ENCODE data around the gene PDXK.

Gene PDXK

DNA sequence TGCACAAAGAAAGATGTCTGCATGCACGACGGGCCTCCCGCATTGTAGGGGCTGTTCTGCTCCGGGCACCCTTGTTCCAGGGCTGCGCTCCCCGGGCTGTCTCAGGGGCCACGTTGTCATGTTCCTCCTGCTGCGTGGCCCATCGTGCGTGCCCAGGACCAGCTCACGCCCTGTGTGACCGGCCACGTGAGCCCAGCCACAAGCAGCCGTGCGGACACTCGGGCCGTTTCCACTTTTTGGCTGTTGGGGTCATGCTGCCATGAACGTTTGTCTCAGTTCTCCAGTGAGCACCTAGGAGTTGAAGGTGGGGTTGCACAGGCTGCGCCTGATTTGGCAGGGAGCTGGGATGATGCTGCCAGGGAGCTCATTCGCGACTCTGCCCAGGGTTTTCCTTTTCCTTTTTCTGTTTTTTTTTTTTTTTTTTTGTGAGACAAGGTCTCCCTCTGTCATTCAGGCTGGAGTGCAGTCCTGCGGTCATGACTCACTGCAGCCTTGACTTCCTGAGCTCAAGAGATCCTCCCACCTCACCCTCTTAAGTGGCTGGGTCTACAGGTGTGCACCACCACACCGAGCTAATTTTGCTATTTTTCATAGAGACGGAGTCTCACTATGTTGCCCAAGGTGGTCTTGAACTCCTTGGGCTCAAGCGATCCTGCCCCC is 17.4 kb downstream of the PDXK start:
- no peak for DNase-seq (ENCODE audit: low read depth)
- TF ChIP-seq, protein P1, sequence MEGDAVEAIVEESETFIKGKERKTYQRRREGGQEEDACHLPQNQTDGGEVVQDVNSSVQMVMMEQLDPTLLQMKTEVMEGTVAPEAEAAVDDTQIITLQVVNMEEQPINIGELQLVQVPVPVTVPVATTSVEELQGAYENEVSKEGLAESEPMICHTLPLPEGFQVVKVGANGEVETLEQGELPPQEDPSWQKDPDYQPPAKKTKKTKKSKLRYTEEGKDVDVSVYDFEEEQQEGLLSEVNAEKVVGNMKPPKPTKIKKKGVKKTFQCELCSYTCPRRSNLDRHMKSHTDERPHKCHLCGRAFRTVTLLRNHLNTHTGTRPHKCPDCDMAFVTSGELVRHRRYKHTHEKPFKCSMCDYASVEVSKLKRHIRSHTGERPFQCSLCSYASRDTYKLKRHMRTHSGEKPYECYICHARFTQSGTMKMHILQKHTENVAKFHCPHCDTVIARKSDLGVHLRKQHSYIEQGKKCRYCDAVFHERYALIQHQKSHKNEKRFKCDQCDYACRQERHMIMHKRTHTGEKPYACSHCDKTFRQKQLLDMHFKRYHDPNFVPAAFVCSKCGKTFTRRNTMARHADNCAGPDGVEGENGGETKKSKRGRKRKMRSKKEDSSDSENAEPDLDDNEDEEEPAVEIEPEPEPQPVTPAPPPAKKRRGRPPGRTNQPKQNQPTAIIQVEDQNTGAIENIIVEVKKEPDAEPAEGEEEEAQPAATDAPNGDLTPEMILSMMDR (IDR thresholded peaks at IDR 0.05; ENCODE audit: control insufficient read depth, extremely low read depth, insufficient read depth): no peak
- no peak overlapping the region for H3K4me3 ChIP-seq (ENCODE audit: low read depth, low read length)

DNA sequence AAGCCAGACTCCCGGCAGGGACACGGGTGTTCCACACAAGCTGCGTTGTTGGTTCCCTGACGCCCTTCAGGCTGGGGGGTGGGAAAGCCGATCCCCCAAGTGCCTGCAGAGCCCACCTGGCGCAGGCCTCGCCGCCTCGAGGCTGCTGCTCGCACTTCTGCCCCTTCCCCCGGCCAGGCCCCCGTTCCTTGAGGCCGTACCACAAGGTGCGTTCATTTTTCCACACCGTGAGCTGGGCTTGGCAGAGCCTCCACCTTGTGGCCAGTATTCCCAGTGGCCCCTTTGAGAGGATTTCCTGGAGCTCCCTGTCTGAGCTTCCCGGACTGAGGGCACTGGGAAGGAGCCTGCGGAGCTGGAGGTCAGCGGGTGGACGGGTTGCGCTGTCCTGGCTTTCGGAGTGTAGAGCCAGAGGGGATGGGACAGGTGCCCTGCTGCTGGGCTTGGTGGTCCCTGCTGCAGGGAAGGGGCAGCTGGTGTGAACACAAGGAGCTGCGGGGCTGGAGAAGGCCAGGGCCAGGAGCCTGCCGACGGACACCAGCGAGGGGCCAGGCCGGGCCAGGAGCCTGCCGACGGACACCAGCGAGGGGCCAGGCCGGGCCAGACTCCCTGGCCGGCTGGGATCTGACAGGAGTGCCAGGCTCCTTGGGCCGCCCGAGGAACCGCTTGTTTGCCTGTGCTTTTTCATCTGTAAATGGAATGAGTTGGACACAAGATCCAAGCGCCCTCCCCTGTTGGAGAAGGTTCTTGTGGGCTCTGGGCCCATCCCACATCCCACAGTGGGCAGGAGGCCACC is 18.4 kb downstream of the PDXK start:
- H3K4me3 ChIP-seq (ENCODE audit: low read depth, low read length): no peak overlapping the region
- TF ChIP-seq, protein P1 (IDR thresholded peaks at IDR 0.05; ENCODE audit: control insufficient read depth, extremely low read depth, insufficient read depth): no peak
- no peak for DNase-seq (ENCODE audit: low read depth)

DNA sequence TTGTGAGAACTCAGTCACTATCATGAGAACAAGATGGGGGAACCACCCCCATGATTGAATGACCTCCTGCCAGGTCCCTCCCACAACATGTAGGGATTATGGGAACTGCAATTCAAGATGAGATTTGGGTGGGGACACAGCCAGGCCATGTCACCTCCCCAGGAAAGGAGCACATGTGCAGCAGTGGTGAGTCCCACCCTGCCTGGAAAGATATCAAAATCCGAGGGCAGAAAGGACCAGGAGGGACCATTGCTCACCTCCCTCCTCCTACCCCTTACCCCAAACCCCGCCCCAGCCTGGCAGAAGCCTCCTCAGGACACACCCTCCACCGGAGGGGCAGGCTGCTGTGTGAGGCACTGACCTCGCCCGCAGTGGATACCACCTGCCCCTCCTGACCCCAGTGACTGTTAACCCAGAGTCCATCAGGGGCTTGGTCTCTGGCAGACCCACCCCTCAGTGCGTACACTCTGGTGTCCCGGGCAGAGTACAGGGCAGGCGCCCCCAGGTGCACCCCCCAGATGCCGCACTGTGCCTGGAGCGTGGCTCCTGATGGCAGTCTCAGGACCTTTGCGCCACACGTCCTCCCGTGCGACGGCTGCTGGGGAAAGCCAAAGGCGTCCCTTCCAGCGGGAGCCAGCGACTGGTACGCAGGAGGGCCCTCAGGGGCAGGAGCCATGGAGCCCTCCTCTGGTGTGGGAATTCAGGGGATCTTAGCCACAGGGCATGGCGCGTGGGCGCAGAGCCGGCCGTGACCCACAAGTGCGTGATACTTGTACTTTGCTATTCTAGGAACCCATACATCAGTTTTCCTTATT is 20.9 kb downstream of the PDXK start:
- DNase-seq (ENCODE audit: low read depth): no peak
- TF ChIP-seq, protein P1 (IDR thresholded peaks at IDR 0.05; ENCODE audit: control insufficient read depth, extremely low read depth, insufficient read depth): no peak
- no peak overlapping the region for H3K4me3 ChIP-seq (ENCODE audit: low read depth, low read length)

DNA sequence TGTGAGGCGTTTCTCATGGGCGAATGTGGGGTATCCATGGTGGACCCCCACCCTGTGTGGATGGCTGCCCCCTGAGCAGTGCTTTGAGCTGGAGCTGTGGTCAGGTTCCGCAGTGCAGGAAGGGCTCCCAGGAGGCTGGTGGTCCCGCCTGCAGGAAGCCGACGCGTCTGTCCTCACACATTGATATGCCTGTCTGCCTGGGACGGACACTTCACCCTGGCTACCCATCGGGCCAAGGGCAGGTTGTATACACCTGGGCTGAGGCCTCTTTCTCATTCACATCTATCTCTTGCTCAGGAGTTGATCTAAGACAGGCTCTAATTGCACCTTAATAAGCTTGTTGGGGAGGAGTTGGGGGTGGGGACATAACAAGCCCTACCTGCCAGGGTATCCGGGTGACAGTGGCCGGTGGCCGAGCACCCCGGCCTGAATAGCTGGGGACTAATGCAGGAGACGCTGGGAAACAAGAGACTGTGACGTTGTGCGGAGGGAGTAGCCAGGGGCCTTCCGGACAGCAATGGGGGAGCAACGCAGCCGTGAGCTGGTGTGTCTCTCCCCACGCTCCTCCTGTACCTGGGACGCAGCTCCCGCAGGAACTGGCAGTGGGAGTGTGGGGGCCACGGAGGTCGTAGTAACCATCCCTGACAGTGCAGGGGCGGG is 21.7 kb downstream of the PDXK start:
- DNase-seq (ENCODE audit: low read depth): no peak

DNA sequence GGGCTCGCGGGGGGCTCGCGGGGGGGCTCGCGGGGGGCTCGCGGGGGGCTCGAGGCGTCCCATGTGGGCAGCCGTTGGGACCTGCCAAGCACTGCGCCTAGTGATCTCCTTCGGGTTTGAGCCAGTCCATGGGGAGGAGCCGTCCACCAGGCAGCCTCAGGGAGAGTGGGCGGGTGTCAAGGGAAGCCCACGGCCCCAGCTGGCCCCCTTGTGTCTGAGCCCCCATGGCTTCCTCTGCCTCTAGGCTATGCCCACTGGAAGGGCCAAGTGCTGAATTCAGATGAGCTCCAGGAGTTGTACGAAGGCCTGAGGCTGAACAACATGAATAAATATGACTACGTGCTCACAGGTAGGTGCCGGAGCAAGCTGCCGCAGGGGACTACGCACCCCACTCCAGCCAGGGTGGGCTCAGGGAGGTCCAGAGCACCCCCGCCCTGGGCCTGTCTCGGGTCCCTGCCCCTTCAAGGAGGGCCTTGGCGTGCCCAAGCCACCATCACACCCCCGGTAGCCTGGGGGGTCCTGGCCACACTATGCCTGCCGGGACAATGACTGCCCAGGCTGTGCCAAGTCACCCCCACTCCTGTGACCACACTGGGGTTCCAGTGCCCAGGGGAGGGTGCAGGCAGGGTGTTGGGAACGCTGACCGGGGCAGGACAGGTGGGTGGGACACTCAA is 22.6 kb downstream of the PDXK start:
- TF ChIP-seq, protein P1 (IDR thresholded peaks at IDR 0.05; ENCODE audit: control insufficient read depth, extremely low read depth, insufficient read depth): no peak
- DNase-seq (ENCODE audit: low read depth): no peak
- no peak overlapping the region for H3K4me3 ChIP-seq (ENCODE audit: low read depth, low read length)

More for the DNA sequence above, 21.7 kb downstream of the PDXK start:
- no peak overlapping the region for H3K4me3 ChIP-seq (ENCODE audit: low read depth, low read length)
- TF ChIP-seq, protein P1 (IDR thresholded peaks at IDR 0.05; ENCODE audit: control insufficient read depth, extremely low read depth, insufficient read depth): no peak

DNA sequence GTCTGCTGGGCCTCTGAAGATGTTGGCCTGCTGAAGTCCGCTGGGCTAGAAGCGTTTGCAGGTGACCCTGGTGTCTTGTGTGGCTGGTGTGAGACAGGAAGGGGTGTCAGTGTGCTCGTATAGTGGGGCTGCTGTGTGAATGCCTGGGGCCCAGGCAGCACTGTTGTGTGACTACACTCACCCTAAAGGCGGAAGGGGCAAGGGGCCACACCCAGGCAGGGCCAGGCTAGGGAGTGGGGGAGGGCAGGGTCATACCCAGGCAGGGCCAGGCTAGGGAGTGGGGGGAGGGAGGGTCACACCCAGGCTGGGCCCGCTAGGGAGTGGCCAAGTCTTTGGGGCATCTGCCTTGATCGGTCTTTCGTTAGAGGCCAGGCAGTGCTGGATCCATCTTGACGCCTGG is 25.0 kb downstream of the PDXK start:
- H3K4me3 ChIP-seq (ENCODE audit: low read depth, low read length): no peak overlapping the region
- TF ChIP-seq, protein P1 (IDR thresholded peaks at IDR 0.05; ENCODE audit: control insufficient read depth, extremely low read depth, insufficient read depth): no peak
- no peak for DNase-seq (ENCODE audit: low read depth)
